Muscle of back (tissue), 11 donors: ENCODE measurements around the gene RNF150. TPM values are rescaled to one million over a fixed set of nuclear protein-coding genes. Genes with fewer than 3 reads are reported as not detected.
A peak's percentile ranks its signal among the peaks of the same experiment; 100 is the strongest.

ENCODE experiments used
- DNase-seq, 3 donors: peaks; one replicate each; pipeline versions ENCODE4 v3.0.0 to v3.0.0-alpha.2; 2013
- polyA plus RNA-seq, 10 donors: library from polyadenylated mRNA; unstranded; fragments of 120-200 nt; gene quantifications; one replicate each; pipeline ENCODE4 v1.2.1, GENCODE V29; 2013; ENCODE audit not compliant: insufficient read length in 10 of 10

The RNF150 gene
- polyA plus RNA-seq, 10 donors: 30.4 to 43.4 (median 38.0) TPM

DNA sequence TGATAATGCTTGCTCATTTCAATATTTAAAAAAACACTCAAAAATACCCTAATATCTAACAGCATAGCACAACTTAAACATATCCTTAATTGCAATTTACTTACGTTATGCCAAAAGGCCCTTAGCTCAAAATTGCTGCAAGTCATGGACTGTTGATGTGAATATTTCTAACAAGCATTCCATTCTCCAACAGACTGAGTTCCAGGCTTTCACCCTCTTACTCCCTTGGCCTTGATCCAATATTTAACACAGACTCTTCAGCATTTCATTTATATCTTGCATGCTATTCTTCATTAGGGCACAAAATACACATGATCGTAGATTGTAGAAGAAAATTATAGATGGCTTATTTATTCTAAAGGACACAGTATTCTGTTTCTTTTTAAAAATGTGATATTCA is 96.5 kb downstream of the RNF150 start:
- DNase-seq: peak in 1 of 3 donors; percentile 22

DNA sequence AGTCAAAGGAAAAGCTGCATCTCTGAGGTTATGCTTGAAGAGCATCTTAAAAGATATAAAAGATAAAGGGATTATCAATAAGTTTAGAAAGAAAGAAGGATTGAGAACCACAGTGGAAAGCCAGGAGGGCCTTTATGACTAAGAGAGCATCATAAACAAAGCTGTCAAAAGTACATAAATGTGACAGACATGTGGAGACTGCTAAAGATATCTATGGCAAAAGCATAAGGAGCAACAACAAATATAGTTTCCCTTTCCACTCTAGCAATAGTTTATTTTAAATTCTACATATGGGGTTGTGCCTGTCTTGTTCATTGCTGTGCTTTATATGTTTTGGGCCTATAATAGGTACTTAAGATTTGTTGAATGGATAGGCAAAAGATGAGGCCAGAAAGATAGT is 97.3 kb downstream of the RNF150 start:
- DNase-seq: no peak

DNA sequence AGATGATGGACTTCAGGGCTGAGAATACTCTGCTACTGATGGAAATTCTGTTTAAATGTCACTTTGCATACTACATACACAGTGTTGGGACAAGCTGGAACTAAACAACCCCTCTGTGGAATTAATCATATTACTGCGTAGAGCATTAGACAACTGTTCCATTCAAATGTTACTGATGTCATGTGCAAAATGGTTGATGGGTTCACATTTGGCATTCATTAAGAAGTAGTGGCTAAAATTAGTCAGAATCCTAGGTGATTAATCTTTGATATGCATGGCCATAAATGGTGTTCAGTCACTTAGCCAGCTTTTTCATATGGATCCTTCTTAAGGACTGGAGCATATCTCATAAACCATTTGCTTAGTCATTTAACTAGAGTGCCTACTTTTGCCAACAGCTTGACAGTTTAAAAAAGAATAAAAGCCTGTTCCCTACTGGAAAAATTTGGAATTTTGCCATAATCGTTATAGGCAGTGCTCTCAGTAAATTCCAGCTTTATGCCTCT is 105.2 kb downstream of the RNF150 start:
- peak; percentile 43 to 93 (median 65) for DNase-seq

DNA sequence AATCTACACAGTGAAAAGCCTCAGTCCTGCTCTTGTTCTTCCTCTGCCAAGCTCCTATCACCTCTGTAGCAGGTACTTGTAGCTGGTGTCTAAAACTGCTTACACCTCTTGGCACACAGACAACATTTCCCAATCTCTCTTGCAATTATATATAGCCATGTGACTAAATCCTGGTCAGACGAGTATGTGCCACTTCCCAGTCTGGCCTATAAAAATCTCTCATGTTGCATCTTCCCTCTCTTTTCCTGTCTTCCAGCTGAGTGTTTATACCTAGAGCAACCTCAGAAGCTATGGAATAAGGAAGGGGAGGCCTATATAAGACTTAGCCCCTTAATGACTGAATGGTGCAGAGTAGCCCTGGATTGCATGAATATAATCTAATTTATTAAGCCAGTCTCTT is 105.8 kb downstream of the RNF150 start:
- DNase-seq: peak in 1 of 3 donors; percentile 51

DNA sequence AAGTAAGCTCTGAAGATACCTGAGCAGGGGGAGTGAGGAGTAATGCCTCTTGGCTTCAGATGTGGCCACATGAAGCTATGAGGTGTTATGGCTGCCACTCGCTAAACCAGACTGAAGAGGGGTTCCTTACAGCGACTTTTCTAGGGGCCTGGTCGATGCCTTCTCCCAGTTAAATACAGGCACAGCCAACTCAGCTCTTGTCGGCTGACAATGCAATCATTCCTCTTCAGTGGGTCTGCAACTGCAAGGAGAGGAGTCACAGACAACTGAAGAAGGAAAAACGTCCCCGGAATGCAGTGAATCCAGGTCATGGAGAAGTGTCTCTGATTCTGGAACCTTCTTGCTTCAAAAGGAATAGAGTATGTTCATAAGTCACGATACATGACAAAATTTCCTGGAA is 106.4 kb downstream of the RNF150 start:
- no peak for DNase-seq

DNA sequence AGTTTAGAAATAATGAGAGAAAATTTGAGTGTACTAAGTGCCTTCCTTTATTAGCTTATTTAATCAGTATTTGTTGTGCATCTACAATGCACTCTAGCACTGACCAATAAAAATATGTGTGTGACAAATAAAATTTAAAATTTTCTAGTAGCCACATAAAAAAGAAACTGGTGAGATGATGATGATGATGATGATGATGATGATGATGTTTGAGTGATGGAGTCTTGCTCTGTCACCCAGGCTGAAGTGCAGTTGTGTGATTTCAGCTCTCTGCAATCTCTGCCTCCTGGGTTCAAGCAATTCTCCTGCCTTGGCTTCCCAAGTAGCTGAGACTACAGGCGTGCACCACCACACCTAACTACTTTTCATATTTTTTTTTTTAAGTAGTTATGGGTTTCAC is 110.2 kb downstream of the RNF150 start:
- no peak for DNase-seq

DNA sequence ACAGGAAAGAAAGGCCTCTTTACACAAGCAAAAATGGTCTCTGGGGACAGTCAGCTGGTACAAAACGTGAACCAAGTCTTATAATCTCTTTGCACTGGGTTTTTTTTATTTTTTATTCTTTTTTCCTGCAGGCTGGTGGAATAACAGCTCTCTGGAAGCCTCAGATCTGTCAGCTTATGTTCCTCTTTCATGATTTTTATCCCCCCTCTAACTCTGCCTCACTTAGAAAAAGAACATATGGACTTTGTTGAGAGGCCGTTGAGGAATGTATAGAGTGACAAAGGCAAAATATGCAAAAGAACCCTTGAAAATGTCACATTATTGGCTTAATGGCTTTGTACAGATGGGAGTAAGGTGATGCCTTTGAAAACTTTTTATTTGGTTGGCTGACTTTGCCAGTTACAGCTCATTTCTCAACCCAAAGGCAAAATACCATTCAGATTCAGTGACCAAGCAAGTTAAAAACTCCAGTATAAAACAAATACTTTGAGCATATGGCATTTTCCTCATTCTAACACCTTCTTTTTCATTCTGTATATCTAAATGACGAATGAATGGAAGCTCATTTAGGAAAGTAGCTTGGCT is 111.1 kb downstream of the RNF150 start:
- no peak for DNase-seq

DNA sequence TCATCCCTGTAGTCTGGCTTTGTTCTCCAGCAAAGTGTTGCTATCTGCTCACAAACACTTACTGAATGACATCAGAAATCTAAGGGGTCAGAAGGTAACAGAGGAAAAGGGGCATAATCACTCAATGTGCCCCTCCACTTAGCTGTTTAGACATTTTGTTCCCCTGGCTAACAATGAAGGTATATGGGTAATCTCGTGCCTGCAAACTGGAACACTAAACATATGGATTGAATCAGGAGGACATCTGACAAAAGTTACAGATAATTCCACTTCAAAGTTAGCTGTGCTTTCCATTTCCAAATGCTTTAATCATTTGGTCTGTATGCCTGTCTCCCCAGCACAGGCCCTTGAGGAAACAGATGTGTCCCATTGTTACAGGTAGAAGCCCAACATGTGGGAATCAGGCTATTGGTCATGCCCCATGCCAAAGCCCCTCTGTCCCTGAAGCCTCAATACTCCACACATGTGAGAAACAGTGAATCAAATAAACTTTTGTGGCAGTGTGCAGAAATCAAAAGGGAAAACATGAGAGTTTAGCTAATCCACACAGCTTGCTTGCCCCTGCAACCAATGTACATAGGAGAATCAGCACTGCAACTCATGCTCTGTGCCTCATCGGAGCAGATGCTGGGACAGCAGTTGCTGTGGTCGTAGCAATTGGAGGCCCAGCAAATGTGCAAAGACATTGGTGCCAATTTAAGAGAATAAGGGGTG is 111.7 kb downstream of the RNF150 start:
- DNase-seq: peak in 2 of 3 donors; percentile 31 to 73

DNA sequence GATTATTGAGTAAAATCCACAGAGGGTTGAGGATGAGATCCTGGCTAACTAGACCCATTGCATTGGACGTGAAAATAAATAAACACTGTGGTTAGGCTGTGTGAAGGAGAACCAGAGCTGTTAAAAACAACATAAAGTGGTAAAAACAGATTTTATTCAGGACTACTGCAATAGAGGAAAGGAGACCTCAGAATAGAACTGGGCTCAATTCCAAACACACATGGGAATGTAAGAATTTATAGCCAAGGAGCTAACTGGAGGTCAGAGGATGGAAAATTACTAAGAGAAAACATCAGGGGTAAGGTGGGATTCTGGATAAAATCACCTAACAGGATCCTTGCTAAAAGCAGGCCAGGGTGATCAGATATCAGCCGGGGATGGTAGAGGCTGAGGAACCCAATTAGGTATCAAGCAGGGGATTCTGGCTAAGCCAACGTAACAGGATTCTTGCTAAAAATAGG is 112.4 kb downstream of the RNF150 start:
- peak; percentile 61 to 88 (median 71) for DNase-seq

DNA sequence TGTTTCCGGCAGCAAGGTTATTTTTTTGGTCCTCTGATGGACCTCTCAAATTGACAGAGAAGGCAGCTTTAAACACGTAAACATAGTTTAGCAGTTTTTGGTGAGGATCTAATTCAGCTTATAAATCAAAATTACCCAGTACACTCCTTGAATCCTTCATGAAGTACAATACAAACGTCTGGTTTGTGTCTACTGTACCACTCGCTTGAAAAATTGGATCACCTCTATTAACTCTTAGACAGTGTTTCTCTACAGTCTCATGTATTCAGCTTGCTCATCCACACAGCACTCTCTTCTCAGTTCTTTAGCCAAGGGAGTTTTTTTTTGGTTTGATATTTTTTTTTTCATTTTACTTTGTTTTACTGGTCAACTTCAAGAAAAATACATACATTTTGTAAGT is 113.5 kb downstream of the RNF150 start:
- DNase-seq: no peak

DNA sequence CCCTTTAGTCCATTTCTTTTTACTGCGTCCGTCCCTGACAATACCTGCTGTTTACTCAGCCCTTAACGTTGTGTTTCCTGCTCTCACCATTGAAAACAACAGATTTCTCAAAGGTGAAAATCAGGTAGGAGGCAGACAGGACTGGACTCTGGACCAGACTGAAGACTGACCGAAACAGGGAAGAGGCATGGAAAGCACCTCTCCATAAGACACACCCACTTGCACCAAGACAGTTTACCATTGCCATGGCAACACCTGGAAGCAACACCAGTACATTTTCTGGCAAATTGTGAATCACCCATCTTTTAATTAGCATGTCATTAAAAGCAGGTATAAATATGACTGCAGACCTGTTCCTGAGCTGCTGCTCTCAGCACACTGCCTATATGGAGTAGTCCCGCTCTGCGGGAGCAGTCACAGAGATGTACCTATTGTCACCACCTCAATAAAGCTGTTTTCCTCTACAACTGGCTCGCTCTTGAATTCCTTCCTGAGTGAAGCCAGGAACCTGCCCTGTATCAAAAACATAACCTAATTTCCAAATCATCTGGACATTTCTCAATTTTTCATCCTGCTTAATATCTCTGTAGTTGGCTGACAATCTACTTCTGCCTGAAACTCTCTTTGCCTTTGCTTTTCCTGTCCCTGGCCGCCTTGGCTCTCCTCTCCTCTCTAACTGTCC is 117.0 kb downstream of the RNF150 start:
- DNase-seq: no peak

DNA sequence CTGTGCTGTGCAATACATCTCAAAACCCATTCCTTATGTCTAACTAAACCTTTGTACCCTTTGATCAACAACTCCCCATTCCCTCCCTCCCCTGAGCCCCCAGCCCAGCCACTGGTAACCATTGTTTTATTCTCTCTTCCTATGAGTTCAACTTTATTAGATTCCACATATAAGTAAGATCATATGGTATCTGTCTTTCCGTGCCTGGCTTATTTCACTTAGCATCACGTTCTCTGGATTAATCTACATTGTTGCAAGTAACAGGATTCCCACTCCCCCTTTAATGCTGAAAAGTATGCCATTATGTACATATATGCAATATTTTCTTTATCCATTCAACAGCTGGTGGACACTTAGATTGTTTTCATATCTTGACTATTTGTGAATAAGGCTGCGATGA is 119.4 kb downstream of the RNF150 start:
- no peak for DNase-seq

DNA sequence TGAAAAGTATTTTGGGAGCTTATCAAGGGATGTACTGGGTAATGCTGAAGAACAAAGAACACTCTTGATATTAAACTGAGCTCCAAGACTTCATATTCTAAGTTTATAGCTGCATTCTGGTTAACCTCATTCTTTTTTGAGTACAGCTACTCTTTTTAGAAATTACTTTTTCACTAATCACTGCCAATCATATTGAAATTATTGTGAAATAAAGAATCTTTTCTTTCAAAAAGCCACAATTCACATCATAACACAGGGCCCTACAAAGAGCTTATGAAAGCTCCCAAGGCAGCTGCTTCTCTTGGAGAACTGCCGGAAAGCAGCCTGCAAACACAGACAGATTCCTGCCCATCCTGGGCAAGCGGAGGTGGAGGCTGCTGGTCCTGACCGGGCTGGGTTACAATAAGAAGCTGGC is 121.4 kb downstream of the RNF150 start:
- DNase-seq: peak in 1 of 3 donors; percentile 54

DNA sequence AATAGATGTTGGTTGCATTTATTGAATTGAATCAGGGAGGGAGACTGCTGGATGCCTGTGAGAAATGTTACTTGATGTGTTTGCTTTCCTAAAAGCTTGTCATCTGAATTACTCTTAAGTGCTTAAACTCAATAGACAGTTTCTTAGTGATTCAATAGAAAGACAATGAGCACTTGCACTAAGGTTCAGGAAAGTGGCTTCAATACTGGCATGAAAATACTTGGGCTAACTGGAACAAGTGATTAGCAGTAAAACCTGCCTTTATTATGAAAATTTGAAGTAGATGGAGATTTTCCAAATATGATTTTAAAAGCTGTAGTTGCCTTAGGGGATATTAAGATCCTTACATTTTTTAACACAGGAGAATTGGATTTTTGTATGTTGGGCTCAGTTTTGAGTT is 123.3 kb downstream of the RNF150 start:
- no peak for DNase-seq

DNA sequence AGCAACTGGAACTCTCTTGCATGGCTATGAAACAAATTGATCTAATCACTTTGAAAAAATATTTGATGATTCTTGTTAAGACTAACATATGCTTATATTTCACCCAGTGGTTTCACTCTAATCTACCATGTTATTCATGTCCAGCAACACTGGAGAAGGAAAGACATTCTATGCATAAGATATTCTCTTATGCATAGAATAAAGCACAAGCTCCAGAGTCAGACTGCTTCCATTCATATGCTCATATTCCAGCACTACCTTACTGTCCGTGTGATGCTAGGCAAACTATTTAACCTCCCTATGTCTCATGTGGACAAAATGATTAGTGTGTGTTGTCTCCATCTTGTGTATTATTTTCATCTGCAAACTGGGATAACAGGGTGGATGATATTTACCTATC is 124.1 kb downstream of the RNF150 start:
- no peak for DNase-seq

DNA sequence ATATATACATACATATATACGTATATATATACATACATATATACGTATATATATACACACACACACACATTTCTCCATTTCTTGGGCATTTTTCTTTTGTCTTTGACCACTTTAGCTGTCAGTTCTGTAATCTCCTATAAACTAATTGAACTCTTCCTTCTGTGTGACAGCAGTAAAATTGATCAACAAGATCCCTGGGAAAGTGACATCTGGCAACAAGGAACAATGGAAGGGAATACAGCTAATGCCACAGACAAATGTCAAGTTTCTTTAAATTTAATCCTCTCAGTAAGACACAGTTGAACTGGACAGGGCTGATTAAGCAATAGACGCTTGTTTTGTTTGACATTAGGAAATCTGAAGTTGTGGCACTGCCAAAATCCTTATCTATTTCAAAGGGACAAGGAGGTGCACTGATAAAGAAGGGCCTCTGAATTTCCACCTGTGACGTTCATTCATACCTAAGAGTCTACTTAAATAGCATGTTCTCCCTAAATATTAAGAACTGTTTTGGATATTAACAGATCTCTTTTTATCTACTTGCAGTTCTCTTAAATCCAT is 126.9 kb downstream of the RNF150 start:
- DNase-seq: no peak

DNA sequence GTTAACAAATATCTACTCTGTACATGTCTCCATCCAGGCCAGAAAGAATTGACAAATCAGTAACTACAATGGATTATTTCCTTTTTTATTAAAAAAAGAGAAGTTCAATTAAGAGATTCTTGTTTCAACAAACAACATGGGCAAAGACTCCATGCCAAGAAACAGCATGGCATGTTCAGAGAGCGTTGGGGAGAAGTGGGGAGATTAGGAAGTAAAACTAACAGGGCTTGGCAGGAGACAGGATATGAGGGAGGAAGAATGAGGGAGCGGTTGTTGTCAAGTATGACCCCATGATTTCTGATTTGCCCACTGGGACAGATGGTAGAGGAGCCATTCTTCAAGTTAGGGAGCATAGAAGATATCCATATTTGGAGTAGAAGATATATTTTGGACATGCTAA is 128.4 kb downstream of the RNF150 start:
- DNase-seq: no peak

DNA sequence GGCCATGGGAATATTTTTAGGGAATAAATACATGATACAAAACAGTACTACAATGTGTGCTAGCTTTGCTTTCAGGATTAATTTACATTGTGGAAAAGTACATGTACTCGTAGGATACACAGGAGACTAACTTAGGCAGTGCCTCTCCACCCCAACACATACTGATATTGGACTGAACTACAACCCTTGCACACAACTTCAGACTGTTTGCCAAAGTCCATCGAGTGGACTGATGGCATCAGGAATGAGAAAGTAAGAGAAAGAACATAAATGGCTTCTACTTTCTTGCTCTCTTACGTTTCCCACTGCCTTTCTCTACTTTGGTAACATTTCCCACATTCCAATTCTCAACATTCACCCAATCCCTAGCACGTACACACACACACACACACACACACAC is 130.1 kb downstream of the RNF150 start:
- DNase-seq: no peak

DNA sequence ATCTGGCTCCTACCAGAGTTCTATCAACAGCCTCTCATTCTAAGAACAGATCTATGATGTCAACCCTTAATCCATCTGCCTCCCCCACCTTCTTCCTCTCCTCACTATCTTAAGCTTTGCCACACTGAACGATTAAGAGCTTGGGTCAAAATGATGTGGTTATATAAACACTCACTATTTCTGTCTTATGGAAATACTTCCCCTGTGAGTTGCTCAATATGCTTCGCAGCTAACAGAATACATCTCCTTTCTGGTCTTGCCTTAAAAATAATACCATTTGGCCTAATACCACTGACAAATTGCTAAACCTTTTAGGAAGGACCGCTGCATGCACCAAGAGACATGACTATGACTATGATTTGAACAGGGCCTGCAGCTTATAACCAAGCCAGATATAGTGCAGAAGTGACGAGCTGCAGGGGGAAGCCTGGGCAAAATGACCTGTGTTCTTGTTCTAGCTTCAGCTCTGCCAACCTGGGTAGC is 130.9 kb downstream of the RNF150 start:
- peak in 1 of 3 donors; percentile 68 for DNase-seq

DNA sequence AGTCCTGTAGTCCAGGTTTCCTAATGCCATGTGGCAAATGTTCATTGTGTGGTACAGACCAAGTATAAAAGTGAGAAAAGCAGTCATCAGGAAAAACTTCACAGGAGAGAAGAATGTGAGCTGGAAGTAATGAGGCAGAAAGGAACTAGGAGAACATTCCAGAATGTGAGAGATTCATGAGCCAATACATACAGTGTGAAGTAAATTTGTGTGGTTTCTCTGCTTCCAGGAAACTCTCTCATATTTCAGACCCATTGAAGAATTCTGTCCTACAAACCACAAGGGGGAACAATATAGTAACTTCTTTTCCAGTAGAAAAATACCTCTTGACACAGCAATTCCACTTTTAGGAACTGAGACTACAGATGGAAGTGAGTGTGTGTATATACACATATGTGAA is 136.5 kb downstream of the RNF150 start:
- DNase-seq: peak; percentile 45 to 69 (median 51)

DNA sequence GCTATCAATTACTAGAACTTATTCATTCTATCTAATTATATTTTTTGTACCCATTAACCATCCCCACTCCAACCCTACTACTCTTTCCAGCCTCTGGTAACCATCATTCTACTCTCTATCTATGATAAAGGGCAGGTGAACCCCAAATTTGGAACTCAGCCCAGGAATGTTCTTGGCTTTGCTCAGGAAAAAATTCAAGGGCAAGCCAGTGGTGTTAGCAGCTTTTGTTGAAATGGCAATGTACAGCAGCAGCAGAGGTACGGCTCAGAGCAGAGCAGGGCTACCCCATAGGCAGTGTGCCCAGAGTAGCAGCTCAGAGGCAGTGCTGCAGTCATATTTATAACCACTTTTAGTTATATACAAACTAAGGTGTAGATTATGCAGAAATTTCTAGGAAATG is 138.2 kb downstream of the RNF150 start:
- DNase-seq: no peak

DNA sequence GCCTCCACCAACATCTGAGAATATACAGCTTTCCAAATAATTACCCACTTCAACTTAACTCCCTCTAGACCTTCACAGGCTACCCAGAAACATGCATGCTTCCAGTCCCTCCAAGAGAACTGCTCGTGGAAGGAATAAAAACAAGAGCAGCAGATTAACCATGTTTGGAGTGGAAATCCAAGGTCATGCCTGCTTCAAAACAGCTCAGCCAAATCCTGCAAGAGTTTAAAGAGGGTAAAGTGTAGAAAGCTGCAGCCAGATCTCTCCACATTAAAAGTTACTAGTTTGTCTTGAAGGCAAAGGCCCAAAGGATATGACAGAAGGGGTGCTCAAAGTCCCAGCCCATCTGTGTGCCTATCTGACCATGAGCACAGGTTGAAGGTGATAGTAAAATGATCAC is 139.3 kb downstream of the RNF150 start:
- no peak for DNase-seq
